Measurements from ENCODE around the gene B3GALT6. TPM values are rescaled to one million over a fixed set of nuclear protein-coding genes. Genes with fewer than 3 reads are reported as not detected.
A peak's percentile ranks its signal among the peaks of the same experiment; 100 is the strongest.
"Not testable (repeated sequence)": the region's sequence is repeated elsewhere in the genome, so short reads cannot be mapped to it uniquely, and the experiment has no call there.

The B3GALT6 gene
- 5.9 TPM for total RNA-seq

- Histone ChIP-seq H3K27me3 (ENCODE audit: insufficient read depth, low read length) (no peaks in the 10 kb centered on the region), H3K4me3 (ENCODE audit: low read length) (peak within 1 kb of the TSS; percentile 96), H3K4me1 (ENCODE audit: insufficient read depth, low read length) (peaks cover 32% of the 10 kb centered on the region), H3K9me3 (ENCODE audit: low read depth, low read length) (no peaks in the 10 kb centered on the region)
Measured at GRCh38 chr1:1232208-1232795, at the start of gene B3GALT6. B3GALT6 (plus strand) TSS chr1:1232237; CDS start chr1:1232279, 42 bp downstream.

GRCh38 chr1:1182491-1183220, 49.4 kb upstream of the B3GALT6 start:
- Histone ChIP-seq H3K9me3 (ENCODE audit: low read depth, low read length) (no peaks in the 10 kb centered on the region), H3K27me3 (ENCODE audit: insufficient read depth, low read length) (no peaks in the 10 kb centered on the region), H3K4me1 (ENCODE audit: insufficient read depth, low read length) (peaks cover 14% of the 10 kb centered on the region), H3K4me3 (ENCODE audit: low read length) (no peak overlapping the region)

- Histone ChIP-seq H3K4me3 (ENCODE audit: low read length) (no peak overlapping the region), H3K27me3 (ENCODE audit: insufficient read depth, low read length) (no peaks in the 10 kb centered on the region), H3K4me1 (ENCODE audit: insufficient read depth, low read length) (peaks cover 14% of the 10 kb centered on the region)
Measured at GRCh38 chr1:1183221-1183747, 48.8 kb upstream of the B3GALT6 start.

GRCh38 chr1:1183833-1184775, 47.9 kb upstream of the B3GALT6 start:
- no peaks in the 10 kb centered on the region for H3K9me3 ChIP-seq (ENCODE audit: low read depth, low read length)
- no peaks in the 10 kb centered on the region for H3K27me3 ChIP-seq (ENCODE audit: insufficient read depth, low read length)
- peaks cover 14% of the 10 kb centered on the region for H3K4me1 ChIP-seq (ENCODE audit: insufficient read depth, low read length)
- no peak overlapping the region for H3K4me3 ChIP-seq (ENCODE audit: low read length)

More at GRCh38 chr1:1183221-1183747, 48.8 kb upstream of the B3GALT6 start:
- H3K9me3 ChIP-seq (ENCODE audit: low read depth, low read length): no peaks in the 10 kb centered on the region

- no peaks in the 10 kb centered on the region for H3K27me3 ChIP-seq (ENCODE audit: insufficient read depth, low read length)
- H3K4me3 ChIP-seq (ENCODE audit: low read length): no peak overlapping the region
- peaks cover 14% of the 10 kb centered on the region for H3K4me1 ChIP-seq (ENCODE audit: insufficient read depth, low read length)
- H3K9me3 ChIP-seq (ENCODE audit: low read depth, low read length): no peaks in the 10 kb centered on the region
Measured at GRCh38 chr1:1185101-1185765, 46.8 kb upstream of the B3GALT6 start.

GRCh38 chr1:1187938-1188337, 44.1 kb upstream of the B3GALT6 start:
- Histone ChIP-seq H3K9me3 (ENCODE audit: low read depth, low read length) (peaks cover 5% of the 10 kb centered on the region), H3K4me3 (ENCODE audit: low read length) (no peak overlapping the region), H3K4me1 (ENCODE audit: insufficient read depth, low read length) (peaks cover 4% of the 10 kb centered on the region), H3K27me3 (ENCODE audit: insufficient read depth, low read length) (no peaks in the 10 kb centered on the region)

GRCh38 chr1:1189111-1189510, 42.9 kb upstream of the B3GALT6 start:
- no peaks in the 10 kb centered on the region for H3K4me1 ChIP-seq (ENCODE audit: insufficient read depth, low read length)
- no peak overlapping the region for H3K4me3 ChIP-seq (ENCODE audit: low read length)
- H3K27me3 ChIP-seq (ENCODE audit: insufficient read depth, low read length): no peaks in the 10 kb centered on the region
- H3K9me3 ChIP-seq (ENCODE audit: low read depth, low read length): peaks cover 5% of the 10 kb centered on the region

- no peaks in the 10 kb centered on the region for H3K4me1 ChIP-seq (ENCODE audit: insufficient read depth, low read length)
- H3K27me3 ChIP-seq (ENCODE audit: insufficient read depth, low read length): no peaks in the 10 kb centered on the region
- H3K9me3 ChIP-seq (ENCODE audit: low read depth, low read length): peaks cover 5% of the 10 kb centered on the region
- H3K4me3 ChIP-seq (ENCODE audit: low read length): no peak overlapping the region
Measured at GRCh38 chr1:1191734-1192133, 40.3 kb upstream of the B3GALT6 start.

GRCh38 chr1:1194723-1195122, 37.3 kb upstream of the B3GALT6 start:
- H3K4me3 ChIP-seq (ENCODE audit: low read length): no peak overlapping the region

GRCh38 chr1:1195726-1196125, 36.3 kb upstream of the B3GALT6 start:
- H3K4me1 ChIP-seq (ENCODE audit: insufficient read depth, low read length); H3K27me3 ChIP-seq (ENCODE audit: insufficient read depth, low read length); H3K9me3 ChIP-seq (ENCODE audit: low read depth, low read length); H3K4me3 ChIP-seq (ENCODE audit: low read length): not testable (repeated sequence)

More at GRCh38 chr1:1194723-1195122, 37.3 kb upstream of the B3GALT6 start:
- Histone ChIP-seq H3K9me3 (ENCODE audit: low read depth, low read length) (peaks cover 5% of the 10 kb centered on the region), H3K27me3 (ENCODE audit: insufficient read depth, low read length) (no peaks in the 10 kb centered on the region), H3K4me1 (ENCODE audit: insufficient read depth, low read length) (no peaks in the 10 kb centered on the region)

GRCh38 chr1:1196431-1197187, 35.4 kb upstream of the B3GALT6 start:
- Histone ChIP-seq H3K9me3 (ENCODE audit: low read depth, low read length) (peaks cover 5% of the 10 kb centered on the region), H3K4me3 (ENCODE audit: low read length) (no peak overlapping the region), H3K4me1 (ENCODE audit: insufficient read depth, low read length) (peaks cover 4% of the 10 kb centered on the region), H3K27me3 (ENCODE audit: insufficient read depth, low read length) (no peaks in the 10 kb centered on the region)

GRCh38 chr1:1197188-1197500, 34.9 kb upstream of the B3GALT6 start:
- H3K27me3 ChIP-seq (ENCODE audit: insufficient read depth, low read length): no peaks in the 10 kb centered on the region
- peaks cover 5% of the 10 kb centered on the region for H3K9me3 ChIP-seq (ENCODE audit: low read depth, low read length)

GRCh38 chr1:1197551-1198422, 34.2 kb upstream of the B3GALT6 start:
- H3K27me3 ChIP-seq (ENCODE audit: insufficient read depth, low read length): no peaks in the 10 kb centered on the region
- no peaks in the 10 kb centered on the region for H3K9me3 ChIP-seq (ENCODE audit: low read depth, low read length)
- H3K4me3 ChIP-seq (ENCODE audit: low read length): no peak overlapping the region
- peaks cover 4% of the 10 kb centered on the region for H3K4me1 ChIP-seq (ENCODE audit: insufficient read depth, low read length)

More at GRCh38 chr1:1197188-1197500, 34.9 kb upstream of the B3GALT6 start:
- no peak overlapping the region for H3K4me3 ChIP-seq (ENCODE audit: low read length)
- peaks cover 4% of the 10 kb centered on the region for H3K4me1 ChIP-seq (ENCODE audit: insufficient read depth, low read length)
